ENCODE data around the gene MCTP1.
"Not testable (repeated sequence)": the region's sequence is repeated elsewhere in the genome, so short reads cannot be mapped to it uniquely, and the experiment has no call there.

The MCTP1 gene

DNA sequence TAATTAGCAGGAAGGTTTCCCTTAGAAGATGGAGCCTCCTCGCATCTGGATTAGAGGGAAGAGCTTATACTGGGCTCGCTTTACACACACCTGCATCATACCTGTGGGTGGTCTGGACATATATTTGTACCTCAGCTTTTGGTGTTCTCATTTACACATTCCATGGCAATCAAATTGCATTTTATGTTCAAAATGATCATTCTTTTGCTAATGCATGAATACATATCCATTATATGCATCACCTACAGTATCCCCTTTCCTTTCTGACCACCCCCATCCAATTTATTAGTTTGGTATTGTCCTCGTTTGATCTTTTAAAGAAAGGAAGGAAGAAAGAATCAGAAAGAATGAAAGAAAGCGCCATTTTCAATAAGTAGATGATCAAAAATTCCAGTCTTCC, 415.0 kb downstream of the MCTP1 start:
- DNase-seq (ENCODE audit: low read depth), result no peak

DNA sequence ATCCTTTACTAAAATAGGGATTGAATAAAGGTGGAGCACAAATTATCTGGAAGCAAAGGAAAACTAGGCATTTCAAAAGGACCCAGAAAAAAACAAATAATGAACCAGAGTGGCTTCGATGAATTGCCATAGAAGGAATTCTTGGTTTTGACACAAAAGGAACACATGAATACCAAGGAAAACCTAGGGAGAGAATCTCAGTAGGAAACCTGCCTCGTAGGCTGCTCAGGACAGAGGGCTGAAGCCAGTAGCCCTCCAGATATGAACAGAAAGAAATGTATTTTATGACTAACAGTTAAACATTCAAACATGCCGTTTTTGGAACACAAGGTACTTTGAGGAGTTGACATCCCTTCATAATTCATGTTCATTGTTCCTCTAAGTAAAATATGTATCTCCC, 420.9 kb downstream of the MCTP1 start:
- no peak for DNase-seq (ENCODE audit: low read depth)

GRCh38 chr5:94857111-94857510, 427.8 kb downstream of the MCTP1 start:
- no peak for DNase-seq (ENCODE audit: low read depth)

- no peak for DNase-seq (ENCODE audit: low read depth)
Measured at GRCh38 chr5:94856257-94856800, 428.6 kb downstream of the MCTP1 start.

- no peak for DNase-seq (ENCODE audit: low read depth)
Measured at GRCh38 chr5:94855543-94855942, 429.4 kb downstream of the MCTP1 start.

- DNase-seq (ENCODE audit: low read depth), result no peak
Measured at GRCh38 chr5:94853120-94853519, 431.8 kb downstream of the MCTP1 start.

DNA sequence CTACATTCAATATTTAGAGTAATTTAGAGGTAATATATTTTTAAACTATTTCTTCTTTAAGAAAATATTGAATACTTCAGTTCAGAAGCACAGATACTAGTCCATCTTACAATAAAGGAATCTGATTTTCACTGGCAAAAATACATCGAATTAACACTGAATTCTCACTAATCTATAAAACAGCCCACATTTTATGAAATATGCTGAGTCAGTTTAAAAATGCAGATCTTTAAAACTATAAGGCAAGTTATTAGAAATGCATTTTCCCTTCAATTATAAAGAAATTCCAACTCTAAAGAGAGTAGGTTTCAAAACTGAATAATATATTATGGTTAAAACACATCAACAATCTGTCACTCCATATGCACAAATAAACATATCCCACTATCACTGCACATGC, 433.9 kb downstream of the MCTP1 start:
- no peak for DNase-seq (ENCODE audit: low read depth)

- DNase-seq (ENCODE audit: low read depth), result no peak
Measured at GRCh38 chr5:94849821-94850736, 434.8 kb downstream of the MCTP1 start.

DNA sequence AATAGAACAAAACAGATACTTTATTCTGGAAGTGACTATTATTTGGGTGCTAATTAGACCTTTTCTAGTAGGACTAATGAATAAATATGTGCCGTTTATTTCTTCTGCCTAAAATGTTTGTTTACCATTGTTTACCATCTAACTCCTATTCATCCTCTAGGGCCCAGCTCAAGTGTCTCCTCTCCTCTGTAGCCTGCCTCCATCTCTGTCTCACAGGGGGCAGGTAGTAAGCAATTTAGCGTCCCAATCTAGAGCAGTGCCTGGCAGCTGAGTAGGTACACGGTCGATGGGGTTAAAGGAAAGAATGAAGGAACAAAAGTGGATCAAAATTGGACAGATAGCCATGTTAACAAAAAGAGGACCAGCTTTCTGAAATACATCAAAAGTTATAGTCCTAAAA, 435.6 kb downstream of the MCTP1 start:
- DNase-seq (ENCODE audit: low read depth), result no peak

GRCh38 chr5:94847726-94848125, 437.2 kb downstream of the MCTP1 start:
- DNase-seq (ENCODE audit: low read depth), result no peak

DNA sequence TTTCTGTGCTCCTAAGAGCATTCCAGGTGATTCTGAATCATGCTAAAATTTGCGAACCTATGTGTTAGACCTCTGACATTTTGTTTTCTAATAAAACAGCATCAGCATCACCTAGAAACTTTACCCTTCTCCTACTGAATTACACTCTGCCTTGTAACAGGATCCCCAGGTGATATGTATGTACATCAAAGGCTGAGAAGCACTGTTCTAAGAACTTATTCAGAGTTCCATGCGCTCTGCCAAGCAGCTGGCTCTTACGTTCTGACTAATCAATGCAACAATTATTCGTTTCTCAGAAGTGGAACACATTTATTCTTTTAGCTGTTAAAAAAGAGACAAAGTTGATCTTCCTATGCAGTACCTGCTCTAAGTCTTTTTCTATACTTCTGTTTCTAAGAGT, 437.9 kb downstream of the MCTP1 start:
- no peak for DNase-seq (ENCODE audit: low read depth)

DNA sequence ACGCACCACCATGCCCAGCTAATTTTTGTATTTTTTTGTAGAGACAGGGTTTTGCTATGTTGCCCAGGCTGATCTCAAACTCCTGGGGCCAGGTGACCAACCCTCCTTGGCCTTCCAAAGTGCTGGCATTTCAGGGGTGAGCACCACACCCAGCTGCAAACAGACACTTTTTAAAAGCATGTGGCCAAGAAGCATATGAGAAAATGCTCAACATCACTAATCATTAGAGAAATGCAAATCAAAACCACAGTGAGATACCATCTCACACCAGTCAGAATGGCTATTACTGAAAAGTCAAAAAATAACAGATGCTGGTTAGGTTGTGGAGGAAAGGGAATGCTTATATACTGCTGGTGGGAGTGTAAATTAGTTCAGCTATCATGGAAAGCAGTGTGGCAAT, 439.2 kb downstream of the MCTP1 start:
- DNase-seq (ENCODE audit: low read depth), result not testable (repeated sequence)

DNA sequence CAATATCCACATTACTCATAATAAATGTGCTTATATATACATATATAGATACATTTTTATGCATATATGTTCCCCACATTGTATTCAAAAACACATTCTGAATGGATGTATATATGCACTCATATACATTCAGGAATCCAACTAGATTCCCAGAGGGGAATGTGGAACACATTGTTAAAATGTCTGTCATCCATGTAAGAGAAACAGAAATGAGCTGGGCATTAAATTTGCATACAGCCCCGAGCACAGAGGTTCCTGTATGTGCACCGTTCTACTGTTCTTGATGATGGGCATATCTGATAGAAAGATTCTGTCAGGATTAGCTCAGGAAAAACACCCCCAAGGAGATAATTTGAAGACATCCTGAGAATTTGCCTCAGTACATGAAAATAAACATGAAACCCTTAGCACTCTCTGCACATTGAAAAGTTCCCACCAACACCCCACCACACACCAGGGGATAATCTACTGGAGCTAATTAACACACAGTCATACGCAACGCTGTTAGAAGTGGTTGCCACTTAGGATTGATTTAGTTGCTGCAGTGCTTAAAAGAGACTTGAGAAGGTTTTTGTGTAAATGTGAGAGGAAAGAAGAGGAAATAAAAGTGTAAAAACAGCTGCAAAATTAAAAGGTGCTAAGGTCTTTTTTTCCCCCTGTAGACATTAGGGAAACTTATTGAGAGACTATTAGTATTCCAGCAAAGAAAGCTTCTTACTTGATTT, 443.1 kb downstream of the MCTP1 start:
- no peak for DNase-seq (ENCODE audit: low read depth)

DNA sequence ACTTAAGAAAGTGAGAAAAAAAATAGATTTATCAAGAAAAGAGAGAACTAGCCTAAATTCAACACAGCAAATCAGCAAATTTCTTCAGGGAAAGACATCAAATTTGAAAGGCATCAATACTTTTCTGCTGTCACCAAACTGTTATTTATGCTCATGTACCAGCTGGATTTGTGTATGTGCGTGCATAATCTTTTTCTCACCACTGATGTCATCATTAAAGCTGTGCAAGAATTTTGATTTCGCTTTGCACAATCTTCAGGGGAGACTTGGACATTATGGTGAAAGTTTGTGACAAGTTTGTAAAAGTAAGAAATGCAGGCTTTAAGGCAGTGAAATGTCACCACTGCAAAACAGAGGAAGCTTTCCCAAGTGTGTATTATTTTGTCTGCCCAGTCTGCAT, 451.0 kb downstream of the MCTP1 start:
- no peak for DNase-seq (ENCODE audit: low read depth)

- DNase-seq (ENCODE audit: low read depth), result no peak
Measured at GRCh38 chr5:94832685-94833084, 452.2 kb downstream of the MCTP1 start.

GRCh38 chr5:94830520-94830919, 454.4 kb downstream of the MCTP1 start:
- no peak for DNase-seq (ENCODE audit: low read depth)

DNA sequence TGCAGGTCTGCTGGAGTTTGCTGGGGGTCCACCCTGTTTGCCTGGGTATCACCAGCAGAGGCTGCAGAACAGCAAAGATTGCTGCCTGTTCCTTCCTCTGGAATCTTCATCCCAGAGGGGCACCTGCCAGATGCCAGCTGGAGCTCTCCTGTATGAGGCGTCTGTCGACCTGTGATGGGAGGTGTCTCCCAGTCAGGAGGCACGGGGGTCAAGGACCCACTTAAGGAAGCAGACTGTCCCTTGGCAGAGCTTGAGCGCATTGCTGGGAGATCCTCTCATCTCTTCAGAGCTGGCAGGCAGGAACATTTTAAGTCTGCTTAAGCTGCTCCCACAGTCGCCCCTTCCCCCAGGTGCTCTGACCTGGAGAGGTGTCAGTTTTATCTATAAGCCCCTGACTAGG, 456.7 kb downstream of the MCTP1 start:
- DNase-seq (ENCODE audit: low read depth), result not testable (repeated sequence)

GRCh38 chr5:94820488-94820887, 464.4 kb downstream of the MCTP1 start:
- no peak for DNase-seq (ENCODE audit: low read depth)

- DNase-seq (ENCODE audit: low read depth), result no peak
Measured at GRCh38 chr5:94818904-94819303, 466.0 kb downstream of the MCTP1 start.

DNA sequence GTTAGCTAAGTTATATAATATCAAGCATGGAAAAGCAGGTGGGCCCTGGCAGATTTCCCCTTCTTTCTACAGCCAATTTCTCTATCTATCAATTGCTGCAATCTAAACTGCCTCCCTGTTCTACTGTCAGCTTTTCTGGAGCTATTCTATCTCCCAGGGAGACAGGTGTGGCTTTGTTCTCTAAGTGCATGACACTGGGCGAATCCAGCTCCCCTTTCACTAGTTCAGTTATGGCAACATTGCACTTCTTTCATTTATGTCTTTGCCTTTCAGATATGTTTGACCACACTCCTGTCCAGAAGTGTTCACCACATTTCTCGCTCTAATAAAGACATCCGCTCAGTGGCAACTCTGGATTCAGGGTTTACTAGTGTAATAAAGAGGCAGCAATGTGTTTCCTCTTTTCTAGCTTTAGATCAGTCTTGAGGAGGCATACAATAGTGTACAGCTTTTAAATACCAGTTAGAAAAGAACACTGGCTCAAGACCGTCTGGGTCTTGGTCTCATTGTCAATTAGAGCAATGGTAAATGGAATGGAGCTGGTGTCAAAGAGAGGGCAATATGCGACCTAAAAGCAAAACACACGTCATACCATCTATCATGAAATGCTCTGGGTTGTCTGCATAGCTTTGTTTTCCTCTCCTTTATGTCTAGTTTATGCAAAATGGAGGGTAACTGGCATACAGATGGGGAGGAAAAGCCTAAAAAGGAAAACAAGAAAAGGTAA, 469.4 kb downstream of the MCTP1 start:
- DNase-seq (ENCODE audit: low read depth), result no peak

GRCh38 chr5:94812232-94812631, 472.7 kb downstream of the MCTP1 start:
- DNase-seq (ENCODE audit: low read depth), result no peak

DNA sequence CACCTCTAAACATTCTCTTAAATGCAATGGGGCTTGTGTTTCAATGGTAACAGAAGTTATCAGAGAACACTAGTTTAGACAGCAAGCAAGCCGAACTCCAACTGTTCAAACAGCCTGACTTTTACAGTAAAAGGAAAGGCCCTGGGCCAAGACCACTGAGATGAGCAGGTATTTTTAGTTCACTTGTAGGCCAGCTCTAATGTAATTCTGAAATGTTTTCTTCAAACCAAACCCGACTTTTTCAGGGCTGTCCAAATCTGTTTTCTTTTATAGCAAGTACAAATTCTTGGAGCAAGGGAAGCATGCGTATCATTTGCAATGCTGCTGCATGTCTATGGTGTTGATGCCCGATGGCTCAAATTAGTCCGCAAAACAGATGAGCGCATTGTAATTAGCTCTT, 473.6 kb downstream of the MCTP1 start:
- no peak for DNase-seq (ENCODE audit: low read depth)
